Right atrium auricular region (tissue), 2 donors: ENCODE results near the gene ITPR3. TPM values are rescaled to one million over a fixed set of nuclear protein-coding genes. Genes with fewer than 3 reads are reported as not detected.
A peak's percentile ranks its signal among the peaks of the same experiment; 100 is the strongest.

ENCODE experiments used
- DNase-seq: peaks from one replicate; pipeline ENCODE4 v3.0.0-alpha.2; 2019; ENCODE audit warnings: low spot score
- H3K27ac ChIP-seq, 2 donors: fragments of 200-600 bp; sonication (generic); 1 replicate in 1 of 2; 2 replicates in 1 of 2; pipeline ENCODE4 v1.5.1; 2016 to 2019
- H3K27me3 ChIP-seq, 2 donors: fragments of 200-600 bp; sonication (generic); one replicate each; pipeline versions ENCODE4 v1.5.1 to v1.6.0; 2017 to 2019
- H3K36me3 ChIP-seq: fragments of 200-600 bp; sonication (generic); one replicate; pipeline ENCODE4 v1.5.1; 2016
- H3K4me1 ChIP-seq, 2 donors: fragments of 200-600 bp; sonication (generic); one replicate each; pipeline versions ENCODE4 v1.5.1 to v1.6.0; 2017 to 2019
- H3K4me3 ChIP-seq, 2 donors: fragments of 200-600 bp; sonication (generic); 1 replicate in 1 of 2; 2 replicates in 1 of 2; pipeline ENCODE4 v1.5.1; 2017 to 2019; ENCODE audit warnings: mild to moderate bottlenecking in 1 of 2, moderate library complexity in 1 of 2
- H3K9me3 ChIP-seq, 2 donors: fragments of 200-600 bp; sonication (generic); one replicate each; pipeline ENCODE4 v1.5.1; 2019
- total RNA-seq, 2 donors: library from RNA; depleted of rRNA; stranded (reverse); fragments of >200 nt; gene quantifications; one replicate each; pipeline ENCODE4 v1.1.0, GENCODE V29; 2016
- TF ChIP-seq, protein P1 (sequence below), 2 donors: fragments of 200-600 bp; sonication (generic); IDR thresholded peaks; one replicate each; pipeline ENCODE4 v1.5.1; 2019; ENCODE audit warnings: antibody characterized with exemption in 2 of 2

The ITPR3 gene
- total RNA-seq, 2 donors from 2014 or later, result 6.2 to 17.7 TPM

- H3K36me3 ChIP-seq, result peaks cover 19% of the 10 kb centered on the region
- TF ChIP-seq, protein P1, sequence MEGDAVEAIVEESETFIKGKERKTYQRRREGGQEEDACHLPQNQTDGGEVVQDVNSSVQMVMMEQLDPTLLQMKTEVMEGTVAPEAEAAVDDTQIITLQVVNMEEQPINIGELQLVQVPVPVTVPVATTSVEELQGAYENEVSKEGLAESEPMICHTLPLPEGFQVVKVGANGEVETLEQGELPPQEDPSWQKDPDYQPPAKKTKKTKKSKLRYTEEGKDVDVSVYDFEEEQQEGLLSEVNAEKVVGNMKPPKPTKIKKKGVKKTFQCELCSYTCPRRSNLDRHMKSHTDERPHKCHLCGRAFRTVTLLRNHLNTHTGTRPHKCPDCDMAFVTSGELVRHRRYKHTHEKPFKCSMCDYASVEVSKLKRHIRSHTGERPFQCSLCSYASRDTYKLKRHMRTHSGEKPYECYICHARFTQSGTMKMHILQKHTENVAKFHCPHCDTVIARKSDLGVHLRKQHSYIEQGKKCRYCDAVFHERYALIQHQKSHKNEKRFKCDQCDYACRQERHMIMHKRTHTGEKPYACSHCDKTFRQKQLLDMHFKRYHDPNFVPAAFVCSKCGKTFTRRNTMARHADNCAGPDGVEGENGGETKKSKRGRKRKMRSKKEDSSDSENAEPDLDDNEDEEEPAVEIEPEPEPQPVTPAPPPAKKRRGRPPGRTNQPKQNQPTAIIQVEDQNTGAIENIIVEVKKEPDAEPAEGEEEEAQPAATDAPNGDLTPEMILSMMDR (IDR thresholded peaks at IDR 0.05), result peak; percentile 36 to 57
- no peak overlapping the region for H3K27ac ChIP-seq
- peaks cover 0 to 29% of the 10 kb centered on the region in 2 donors for H3K4me1 ChIP-seq
- H3K4me3 ChIP-seq, result no peak overlapping the region
- peak; percentile 69 for DNase-seq
- no peaks in the 10 kb centered on the region for H3K27me3 ChIP-seq
- no peaks in the 10 kb centered on the region for H3K9me3 ChIP-seq
Measured at GRCh38 chr6:33702345-33702977, 81.3 kb downstream of the ITPR3 start.

DNA sequence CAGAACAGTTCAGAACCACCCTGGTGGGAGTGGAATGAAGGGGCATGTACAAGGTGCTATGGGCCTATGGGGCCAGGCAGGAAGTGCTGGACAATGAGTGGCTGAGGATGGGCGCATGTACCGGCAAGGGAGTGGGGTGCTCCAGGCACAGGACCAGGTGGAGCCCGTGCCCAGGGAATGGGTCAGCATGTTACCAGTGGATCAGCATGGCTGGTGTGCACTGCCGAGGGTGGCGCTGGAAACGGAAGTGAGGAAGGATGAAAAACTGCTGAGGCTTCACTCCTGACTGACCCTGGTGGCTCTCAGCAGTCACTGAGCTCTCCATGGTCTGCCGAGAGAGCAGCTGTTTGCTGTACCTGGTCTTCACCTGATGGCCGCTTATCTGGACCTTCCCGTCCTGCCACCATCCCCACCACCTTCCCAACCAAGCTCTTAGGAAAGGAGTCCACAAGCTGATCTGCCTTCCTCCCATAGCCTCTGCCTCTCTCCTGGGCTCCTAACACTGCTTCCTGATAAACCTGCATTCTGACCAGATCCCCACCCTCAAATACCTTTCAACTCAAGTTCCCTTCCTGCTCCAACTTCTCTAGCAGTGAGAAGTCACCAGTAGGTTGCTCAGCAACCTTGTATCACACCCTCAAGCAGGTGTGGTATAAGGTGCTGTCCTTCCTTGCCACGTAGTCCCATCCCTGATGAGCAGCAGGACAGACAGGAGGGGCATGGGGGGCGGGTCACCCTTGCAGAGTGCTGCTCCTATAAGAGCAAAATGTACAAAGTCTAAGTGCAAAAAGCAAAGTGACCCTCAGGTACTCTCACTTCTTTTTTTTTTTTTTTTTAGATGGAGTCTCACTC lies 83.3 kb downstream of the ITPR3 start:
- Histone ChIP-seq H3K4me3 (no peak overlapping the region), H3K27me3 (no peaks in the 10 kb centered on the region), H3K4me1 (peaks cover 0 to 28% of the 10 kb centered on the region in 2 donors), H3K27ac (no peak overlapping the region), H3K36me3 (peaks cover 5% of the 10 kb centered on the region), H3K9me3 (no peaks in the 10 kb centered on the region)
- DNase-seq, result no peak
- TF ChIP-seq, protein P1 (IDR thresholded peaks at IDR 0.05), result no peak

- H3K4me1 ChIP-seq, result peaks cover 0 to 26% of the 10 kb centered on the region in 2 donors
- TF ChIP-seq, protein P1 (IDR thresholded peaks at IDR 0.05), result no peak
- no peaks in the 10 kb centered on the region for H3K9me3 ChIP-seq
Measured at GRCh38 chr6:33705268-33705885, 84.3 kb downstream of the ITPR3 start.

GRCh38 chr6:33705955-33706725 lies 85.0 kb downstream of the ITPR3 start:
- Histone ChIP-seq H3K36me3 (peaks cover 1% of the 10 kb centered on the region), H3K9me3 (no peaks in the 10 kb centered on the region), H3K4me3 (no peak overlapping the region), H3K27me3 (no peaks in the 10 kb centered on the region), H3K4me1 (peaks cover 0 to 29% of the 10 kb centered on the region in 2 donors), H3K27ac (no peak overlapping the region)
- TF ChIP-seq, protein P1 (IDR thresholded peaks at IDR 0.05), result no peak
- DNase-seq, result no peak

More at GRCh38 chr6:33705268-33705885, 84.3 kb downstream of the ITPR3 start:
- H3K4me3 ChIP-seq, result no peak overlapping the region
- peaks cover 5% of the 10 kb centered on the region for H3K36me3 ChIP-seq
- DNase-seq, result no peak
- H3K27ac ChIP-seq, result no peak overlapping the region
- H3K27me3 ChIP-seq, result no peaks in the 10 kb centered on the region

- H3K27ac ChIP-seq, result peak overlapping the region in 1 of 2 donors; percentile 98
- TF ChIP-seq, protein P1 (IDR thresholded peaks at IDR 0.05), result no peak
- H3K4me1 ChIP-seq, result peaks cover 0 to 34% of the 10 kb centered on the region in 2 donors
- H3K4me3 ChIP-seq, result no peak overlapping the region
- no peaks in the 10 kb centered on the region for H3K27me3 ChIP-seq
- DNase-seq, result no peak
- H3K9me3 ChIP-seq, result no peaks in the 10 kb centered on the region
- H3K36me3 ChIP-seq, result no peaks in the 10 kb centered on the region
Measured at GRCh38 chr6:33707771-33708170, 86.6 kb downstream of the ITPR3 start.
